Naive thymus-derived CD8-positive, alpha-beta T cell (primary cell): ENCODE data around the gene IRF2. TPM values are rescaled to one million over a fixed set of nuclear protein-coding genes. Genes with fewer than 3 reads are reported as not detected.
A peak's percentile ranks its signal among the peaks of the same experiment; 100 is the strongest.

Source experiments
- ATAC-seq, 2 donors: fragments of 150-1000 bp; cut with Tn5 transposase in 1 of 2; sonication (Bioruptor Pico), chemical (Tn5 transposase) in 1 of 2; 1 replicate in 1 of 2; 2 replicates in 1 of 2; pipeline ENCODE4 v1.10.0; 2021; ENCODE audit warnings: mild to moderate bottlenecking in 2 of 2, moderate library complexity in 2 of 2
- POLR2A ChIA-PET: fragments of 350-600 bp; sonication (Branson Sonifier 250); formaldehyde crosslinking; loops from one replicate; lab custom pipeline; 2021; ENCODE audit warnings: antibody characterized with exemption; lab: Charles Lee
- DNase-seq, 10 donors: peaks; one replicate each; pipeline versions ENCODE4 v3.0.0 to v3.0.0-alpha.2; 2020 to 2022
- H3K27ac Mint-ChIP-seq, 10 donors: one replicate each; pipeline ENCODE4 v1.8.0; 2020 to 2022; ENCODE audit warnings: mild to moderate bottlenecking in 10 of 10, mixed read lengths in 10 of 10, moderate library complexity in 4 of 10, inconsistent platforms in 1 of 10
- H3K27me3 Mint-ChIP-seq, 5 donors: one replicate each; pipeline ENCODE4 v1.8.0; 2021 to 2022; ENCODE audit warnings: mixed read lengths in 5 of 5
- H3K36me3 Mint-ChIP-seq, 3 donors: one replicate each; pipeline ENCODE4 v1.8.0; 2020 to 2022; ENCODE audit warnings: mixed read lengths in 3 of 3, mild to moderate bottlenecking in 2 of 3, inconsistent platforms in 1 of 3
- H3K4me1 Mint-ChIP-seq, 4 donors: one replicate each; pipeline ENCODE4 v1.8.0; 2021 to 2022; ENCODE audit warnings: mixed read lengths in 4 of 4
- H3K4me3 Mint-ChIP-seq, 10 donors: one replicate each; pipeline ENCODE4 v1.8.0; 2020 to 2022; ENCODE audit warnings: mild to moderate bottlenecking in 10 of 10, mixed read lengths in 10 of 10, moderate library complexity in 6 of 10, inconsistent platforms in 1 of 10
- H3K9me3 Mint-ChIP-seq, 9 donors: one replicate each; pipeline ENCODE4 v1.8.0; 2020 to 2022; ENCODE audit warnings: mixed read lengths in 9 of 9, mild to moderate bottlenecking in 3 of 9, inconsistent platforms in 1 of 9, moderate library complexity in 1 of 9
- polyA plus RNA-seq, 3 donors: library from polyadenylated mRNA; unstranded; fragments of 300-500 nt; fragmentation: Illumina TruSeq; gene quantifications; one replicate each; pipeline ENCODE4 v1.2.3, GENCODE V29; 2021
- total RNA-seq, 8 experiments: library from RNA in 2 of 8; stranded (reverse) in 2 of 8; gene quantifications; one replicate each; pipeline ENCODE4 v1.2.3 and lab custom pipeline; 2021 to 2026

The IRF2 gene
- total and polyA plus RNA-seq, 5 experiments from 2014 or later = 62.6 to 80.7 (median 77.1) TPM

GRCh38 chr4:184473499-184474262 is 669 bp downstream of the IRF2 start:
- peak in 9 of 10 donors; percentile 28 to 74 (median 49) for DNase-seq
- peaks cover 37 to 71% (median 67%) of the 10 kb centered on the region in 4 donors for H3K4me1 Mint-ChIP-seq

GRCh38 chr4:184472614-184473498 is 1.5 kb downstream of the IRF2 start:
- peaks cover 36 to 71% (median 67%) of the 10 kb centered on the region in 4 donors for H3K4me1 Mint-ChIP-seq
- peak overlapping the region; percentile 89 to 97 (median 94) for H3K27ac Mint-ChIP-seq
- peak in 1 of 2 donors; percentile 15 for ATAC-seq
- H3K4me3 Mint-ChIP-seq = peak overlapping the region; percentile 82 to 98 (median 94)
- peaks cover 3 to 25% (median 6%) of the 10 kb centered on the region in 3 donors for H3K36me3 Mint-ChIP-seq
- POLR2A ChIA-PET = interaction anchor here (0.8 to 5.5 kb wide), 2 partner anchors 63 to 65 kb away, joined by 4 to 81 read pairs; no protein-coding TSS in a partner anchor
- no peaks in the 10 kb centered on the region for H3K27me3 Mint-ChIP-seq
- peak in 9 of 10 donors; percentile 11 to 53 (median 30) for DNase-seq
- H3K9me3 Mint-ChIP-seq = peaks cover 0 to 2% (median 0%) of the 10 kb centered on the region in 9 donors

More at GRCh38 chr4:184473499-184474262, 669 bp downstream of the IRF2 start:
- H3K27me3 Mint-ChIP-seq = no peaks in the 10 kb centered on the region
- peak overlapping the region; percentile 92 to 100 (median 98) for H3K4me3 Mint-ChIP-seq
- ATAC-seq = peak; percentile 45 to 48
- H3K36me3 Mint-ChIP-seq = peaks cover 3 to 24% (median 6%) of the 10 kb centered on the region in 3 donors
- POLR2A ChIA-PET = interaction anchor here (0.7 to 5.5 kb wide), 24 partner anchors 10 to 1030 kb away, joined by 3 to 81 read pairs (median 4); partner anchors contain the start of genes CASP3, CDKN2AIP, CENPU and PRIMPOL
- peak overlapping the region; percentile 97 to 99 (median 98) for H3K27ac Mint-ChIP-seq
- H3K9me3 Mint-ChIP-seq = peaks cover 0 to 2% (median 0%) of the 10 kb centered on the region in 9 donors

- peaks cover 0 to 27% (median 6%) of the 10 kb centered on the region in 3 donors for H3K36me3 Mint-ChIP-seq
- no peaks in the 10 kb centered on the region for H3K27me3 Mint-ChIP-seq
- H3K4me1 Mint-ChIP-seq = peaks cover 36 to 72% (median 67%) of the 10 kb centered on the region in 4 donors
Observed at GRCh38 chr4:184471881-184472613, 2.3 kb downstream of the IRF2 start.

DNA sequence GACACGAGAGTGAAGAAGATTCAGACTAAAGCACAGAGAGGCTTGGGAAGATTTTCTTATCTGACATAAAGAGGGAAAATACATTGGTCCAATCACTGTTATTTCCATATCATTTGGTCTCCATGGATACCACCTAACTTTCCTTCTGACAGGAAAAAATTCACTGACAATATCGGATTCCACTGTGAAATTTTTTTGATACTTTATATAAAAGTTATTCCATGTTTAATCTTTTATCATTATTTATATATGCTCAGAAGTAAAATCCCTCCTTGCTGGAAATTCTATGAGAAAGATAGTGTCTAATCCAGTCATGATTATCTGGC is 3.6 kb downstream of the IRF2 start:
- peak overlapping the region in 2 of 10 donors; percentile 20 to 46 for H3K4me3 Mint-ChIP-seq
- H3K9me3 Mint-ChIP-seq = peaks cover 0 to 2% (median 0%) of the 10 kb centered on the region in 9 donors
- peaks cover 28 to 70% (median 66%) of the 10 kb centered on the region in 4 donors for H3K4me1 Mint-ChIP-seq
- peak overlapping the region in 6 of 10 donors; percentile 8 to 97 (median 64) for H3K27ac Mint-ChIP-seq
- H3K36me3 Mint-ChIP-seq = peaks cover 0 to 24% (median 6%) of the 10 kb centered on the region in 3 donors
- POLR2A ChIA-PET = interaction anchor here (0.7 kb wide), 1 partner anchor 18 kb away, joined by 6 read pairs; no protein-coding TSS in a partner anchor
- ATAC-seq = no peak
- H3K27me3 Mint-ChIP-seq = no peaks in the 10 kb centered on the region
- DNase-seq = no peak

More at GRCh38 chr4:184471881-184472613, 2.3 kb downstream of the IRF2 start:
- POLR2A ChIA-PET = interaction anchor here (0.8 kb wide), 1 partner anchor 65 kb away, joined by 4 read pairs; no protein-coding TSS in a partner anchor
- Mint-ChIP-seq H3K4me3 (peak overlapping the region; percentile 82 to 97 (median 92)), H3K27ac (peak overlapping the region; percentile 89 to 97 (median 94)), H3K9me3 (peaks cover 0 to 2% (median 0%) of the 10 kb centered on the region in 9 donors)
- ATAC-seq (no peak), DNase-seq (peak in 4 of 10 donors; percentile 14 to 35 (median 28))

- POLR2A ChIA-PET = no interaction called here
- peaks cover 35 to 91% (median 85%) of the 10 kb centered on the region in 4 donors for H3K4me1 Mint-ChIP-seq
- H3K27ac Mint-ChIP-seq = peak overlapping the region in 6 of 10 donors; percentile 17 to 97 (median 67)
- no peak for ATAC-seq
- H3K27me3 Mint-ChIP-seq = no peaks in the 10 kb centered on the region
- H3K9me3 Mint-ChIP-seq = no peaks in the 10 kb centered on the region
- H3K36me3 Mint-ChIP-seq = peaks cover 0 to 27% (median 1%) of the 10 kb centered on the region in 3 donors
- DNase-seq = no peak
- H3K4me3 Mint-ChIP-seq = no peak overlapping the region
Observed at GRCh38 chr4:184466634-184467033, 7.7 kb downstream of the IRF2 start.

GRCh38 chr4:184464759-184465454 is 9.4 kb downstream of the IRF2 start:
- peaks cover 0 to 26% (median 1%) of the 10 kb centered on the region in 3 donors for H3K36me3 Mint-ChIP-seq
- no peak for ATAC-seq
- H3K4me3 Mint-ChIP-seq = peak overlapping the region in 1 of 10 donors; percentile 27
- H3K27ac Mint-ChIP-seq = peak overlapping the region in 8 of 10 donors; percentile 13 to 84 (median 60)
- POLR2A ChIA-PET = no interaction called here
- H3K9me3 Mint-ChIP-seq = no peaks in the 10 kb centered on the region
- DNase-seq = no peak
- H3K4me1 Mint-ChIP-seq = peaks cover 38 to 93% (median 89%) of the 10 kb centered on the region in 4 donors
- H3K27me3 Mint-ChIP-seq = no peaks in the 10 kb centered on the region

GRCh38 chr4:184463856-184464255 is 10.5 kb downstream of the IRF2 start:
- Mint-ChIP-seq H3K4me1 (peaks cover 37 to 93% (median 90%) of the 10 kb centered on the region in 4 donors), H3K4me3 (no peak overlapping the region), H3K9me3 (no peaks in the 10 kb centered on the region), H3K27me3 (no peaks in the 10 kb centered on the region), H3K36me3 (peaks cover 0 to 21% (median 1%) of the 10 kb centered on the region in 3 donors), H3K27ac (peak overlapping the region in 5 of 10 donors; percentile 2 to 53 (median 17))
- POLR2A ChIA-PET = no interaction called here
- ATAC-seq (no peak), DNase-seq (no peak)

DNA sequence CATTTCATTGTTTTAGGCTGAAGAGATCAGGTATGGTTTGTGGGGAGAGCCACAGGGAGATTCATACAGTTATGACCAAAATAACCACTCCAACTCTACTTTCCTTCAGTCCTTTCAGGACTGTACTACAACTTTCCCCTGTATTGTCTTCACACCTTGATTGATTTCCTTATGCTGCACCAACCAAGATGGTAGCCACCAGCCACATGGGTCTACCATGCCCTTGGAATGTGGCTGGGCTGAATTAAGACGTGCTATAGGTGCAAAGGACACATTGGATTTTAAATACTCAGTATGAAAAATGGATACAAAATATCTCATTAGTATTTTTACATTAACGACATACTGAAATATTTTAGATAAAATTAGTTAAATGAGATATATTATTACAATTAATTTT is 11.2 kb downstream of the IRF2 start:
- H3K4me1 Mint-ChIP-seq = peaks cover 44 to 93% (median 90%) of the 10 kb centered on the region in 4 donors
- H3K27ac Mint-ChIP-seq = peak overlapping the region in 4 of 10 donors; percentile 63 to 83 (median 76)
- POLR2A ChIA-PET = no interaction called here
- no peaks in the 10 kb centered on the region for H3K27me3 Mint-ChIP-seq
- ATAC-seq = no peak
- H3K4me3 Mint-ChIP-seq = no peak overlapping the region
- no peaks in the 10 kb centered on the region for H3K9me3 Mint-ChIP-seq
- H3K36me3 Mint-ChIP-seq = peaks cover 0 to 24% (median 1%) of the 10 kb centered on the region in 3 donors
- DNase-seq = no peak

DNA sequence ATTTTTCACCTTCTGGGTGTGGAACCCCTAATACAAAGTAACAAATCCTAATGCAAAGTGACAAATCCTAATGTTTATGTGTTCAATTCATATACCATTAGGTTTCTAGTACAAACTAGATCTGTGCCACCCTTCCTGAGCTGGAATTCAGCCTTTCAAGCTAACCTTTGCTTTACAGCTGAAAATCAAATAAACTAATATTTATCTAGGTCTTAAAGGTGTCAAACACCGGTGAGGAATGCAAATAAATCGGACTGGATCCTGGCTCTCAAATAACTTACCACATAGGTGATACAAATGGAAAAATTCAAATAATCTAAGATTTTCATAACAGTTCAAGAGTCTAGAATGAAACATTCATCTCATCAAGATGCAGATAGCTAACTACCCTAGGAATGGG is 11.6 kb downstream of the IRF2 start:
- DNase-seq (no peak), ATAC-seq (no peak)
- Mint-ChIP-seq H3K36me3 (peaks cover 0 to 24% (median 1%) of the 10 kb centered on the region in 3 donors), H3K4me3 (no peak overlapping the region), H3K27me3 (no peaks in the 10 kb centered on the region), H3K9me3 (no peaks in the 10 kb centered on the region), H3K27ac (peak overlapping the region in 6 of 10 donors; percentile 14 to 83 (median 79)), H3K4me1 (peaks cover 46 to 93% (median 91%) of the 10 kb centered on the region in 4 donors)
- POLR2A ChIA-PET = no interaction called here

GRCh38 chr4:184461711-184462441 is 12.5 kb downstream of the IRF2 start:
- peak overlapping the region; percentile 20 to 84 (median 72) for H3K27ac Mint-ChIP-seq
- POLR2A ChIA-PET = interaction anchor here (0.5 to 0.8 kb wide), 2 partner anchors 75 to 1543 kb away, joined by 3 to 4 read pairs; no protein-coding TSS in a partner anchor
- peaks cover 45 to 93% (median 91%) of the 10 kb centered on the region in 4 donors for H3K4me1 Mint-ChIP-seq
- no peaks in the 10 kb centered on the region for H3K9me3 Mint-ChIP-seq
- H3K36me3 Mint-ChIP-seq = peaks cover 0 to 26% (median 1%) of the 10 kb centered on the region in 3 donors
- H3K27me3 Mint-ChIP-seq = no peaks in the 10 kb centered on the region
- DNase-seq (no peak), ATAC-seq (no peak)
- peak overlapping the region in 7 of 10 donors; percentile 4 to 57 (median 27) for H3K4me3 Mint-ChIP-seq
